K562 (cell line): ENCODE measurements around the gene PLEKHA8. TPM values are rescaled to one million over a fixed set of nuclear protein-coding genes. Genes with fewer than 3 reads are reported as not detected.

Experiments used
- ATAC-seq: fragments of 200-7000 bp; cut with Tn5 transposase; 3 replicates; pipeline ENCODE4 v1.9.1; 2020; ENCODE audit warnings: moderate library complexity
- BruUV-seq: library from RNA; stranded (reverse); fragments of 400-500 nt; replicated peaks from 2 replicates; lab custom pipeline; 2021; lab: Mats Ljungman, UMichigan
- CTCF ChIA-PET: fragments of 300-600 bp; formaldehyde crosslinking; extraction: SDS; loops from one replicate; lab custom pipeline; 2021; ENCODE audit warnings: low intra/inter-chr PET ratio; lab: Yijun Ruan, JAX
- POLR2A ChIA-PET: fragments of 300-600, 350-650 bp; sonication (Branson Sonifier 250); formaldehyde crosslinking; extraction: SDS; loops from one replicate; lab custom pipeline; 2021; ENCODE audit warnings: antibody characterized with exemption, inconsistent platforms; lab: Yijun Ruan, JAX
- DNase-seq, 4 experiments: peaks; one replicate each; pipeline versions ENCODE4 v3.0.0 to v3.0.0-alpha.2; 2011 to 2018; ENCODE audit warnings: low spot score in 3 of 4, mixed read lengths in 3 of 4; ENCODE audit errors: extremely low read depth in 1 of 4
- FAIRE-seq: peaks from 2 replicates; lab custom pipeline; 2011; peaks lifted over from hg19 to GRCh38; lab: Jason Lieb, UNC
- H2AFZ ChIP-seq: 2 replicates; pipeline ENCODE4 v1.6.0; 2011; ENCODE audit warnings: low read depth, low read length, control low read depth, inconsistent platforms
- H3K27ac ChIP-seq: fragments of 200-600 bp; 3 replicates; pipeline ENCODE4 v1.8.0; 2011; ENCODE audit warnings: low read depth, mild to moderate bottlenecking, control low read depth, inconsistent platforms, low read length, moderate library complexity, mixed read lengths; ENCODE audit errors: extremely low read depth
- H3K27me3 ChIP-seq, 2 experiments: fragments of 300-600 bp in 1 of 2; 2 replicates in 1 of 2; 3 replicates in 1 of 2; pipeline versions ENCODE4 v1.6.0 to v1.8.0; 2011; ENCODE audit warnings: inconsistent platforms in 2 of 2, low read length in 2 of 2, mild to moderate bottlenecking in 1 of 2, mixed read lengths in 1 of 2, moderate library complexity in 1 of 2; ENCODE audit not compliant: control insufficient read depth in 2 of 2, insufficient read depth in 2 of 2
- H3K36me3 ChIP-seq: fragments of 300-600 bp; 3 replicates; pipeline ENCODE4 v1.8.0; 2011; ENCODE audit warnings: mild to moderate bottlenecking, low read length, inconsistent platforms; ENCODE audit not compliant: control insufficient read depth, insufficient read depth
- H3K4me1 ChIP-seq, 2 experiments: fragments of 200-600 bp in 1 of 2; replicated peaks in 1 of 2; 2 replicates in 1 of 2; 3 replicates in 1 of 2; pipeline versions ENCODE4 v1.5.1 to v1.8.0; 2011; ENCODE audit warnings: inconsistent platforms in 2 of 2, low read length in 2 of 2, mild to moderate bottlenecking in 1 of 2, mixed read lengths in 1 of 2, moderate library complexity in 1 of 2; ENCODE audit not compliant: control insufficient read depth in 2 of 2, insufficient read depth in 2 of 2
- H3K4me2 ChIP-seq: 2 replicates; pipeline ENCODE4 v1.6.1; 2011; ENCODE audit warnings: low read length, control low read depth, inconsistent platforms, mixed read lengths; ENCODE audit not compliant: insufficient read depth
- H3K4me3 ChIP-seq: fragments of 200-600 bp; sonication (generic), shearing (Covaris generic); 2 replicates; pipeline ENCODE4 v1.5.1; 2016; ENCODE audit warnings: control low read depth, inconsistent platforms
- H3K79me2 ChIP-seq: fragments of 200-600 bp; 3 replicates; pipeline ENCODE4 v1.8.0; 2011; ENCODE audit warnings: low read length, inconsistent platforms; ENCODE audit not compliant: control insufficient read depth, insufficient read depth
- H3K9ac ChIP-seq, 2 experiments: 2 replicates each; pipeline versions ENCODE4 v1.6.0 to v1.6.1; 2011; ENCODE audit warnings: low read depth in 2 of 2, low read length in 2 of 2, control low read depth in 1 of 2, inconsistent platforms in 1 of 2, mild to moderate bottlenecking in 1 of 2, mixed read lengths in 1 of 2; ENCODE audit not compliant: insufficient read depth in 1 of 2
- H3K9me1 ChIP-seq: one replicate; pipeline ENCODE4 v1.6.0; 2011; ENCODE audit warnings: inconsistent platforms, mild to moderate bottlenecking, low read length, moderate library complexity; ENCODE audit not compliant: control insufficient read depth, insufficient read depth
- H3K9me3 ChIP-seq: replicated peaks from 2 replicates; pipeline ENCODE4 v1.5.1; 2011; ENCODE audit warnings: low read depth, low read length, inconsistent platforms; ENCODE audit not compliant: control insufficient read depth, insufficient read depth
- H4K20me1 ChIP-seq: replicated peaks from 2 replicates; pipeline ENCODE4 v1.6.1; 2011; ENCODE audit warnings: low read length, inconsistent platforms, mixed read lengths; ENCODE audit not compliant: control insufficient read depth, insufficient read depth
- ARHGAP35 ChIP-seq: fragments of 450-650 bp; IDR thresholded peaks from 2 replicates; pipeline ENCODE4 v1.6.1; 2018; ENCODE audit not compliant: partially characterized antibody
- GTF2E2 ChIP-seq: fragments of 200-800 bp; sonication (Bioruptor generic); IDR thresholded peaks from 2 replicates; pipeline ENCODE4 v1.6.1; 2016; ENCODE audit warnings: missing genetic modification characterization, missing compliant biosample characterization
- RAD21 ChIP-seq, 2 experiments: fragments of 250-450 bp in 1 of 2; fragments of 450-650 bp in 1 of 2; sonication (Bioruptor Pico) in 1 of 2; formaldehyde crosslinking in 1 of 2; IDR thresholded peaks in 1 of 2; conservative IDR thresholded peaks in 1 of 2; 2 replicates each; pipeline versions ENCODE4 v1.4.0 to v1.8.0; 2020 to 2022; ENCODE audit warnings: mild to moderate bottlenecking in 2 of 2, moderate library complexity in 1 of 2
- TBP ChIP-seq: optimal IDR thresholded peaks from 2 replicates; pipeline ENCODE3; 2011; ENCODE audit warnings: low read depth, low read length, improper control_type of control experiment
- THAP7 ChIP-seq: fragments of 250-450 bp; sonication (Bioruptor Pico); IDR thresholded peaks from 2 replicates; pipeline ENCODE4 v1.5.0; 2021
- ZBTB40 ChIP-seq, 2 experiments: fragments of 450-650 bp in 1 of 2; sonication (generic) in 1 of 2; formaldehyde crosslinking in 1 of 2; IDR thresholded peaks; 2 replicates each; pipeline versions ENCODE4 v1.7.1 to v1.9.0; 2016 to 2022; ENCODE audit warnings: inconsistent platforms in 1 of 2, mild to moderate bottlenecking in 1 of 2, missing genetic modification reagents in 1 of 2
- ZNF785 ChIP-seq: fragments of 250-450 bp; sonication (Bioruptor Pico); IDR thresholded peaks from 2 replicates; pipeline ENCODE4 v1.4.0; 2020; ENCODE audit warnings: mild to moderate bottlenecking
- WGBS: fragments of 100-300 bp; shearing (Covaris generic); methylation state at CpG from one replicate; pipeline ENCODE4 v1.1.6; 2016; ENCODE audit warnings: low coverage, mixed read lengths; ENCODE audit not compliant: insufficient coverage; ENCODE audit errors: missing lambda C conversion rate; 5-methylcytosine and 5-hydroxymethylcytosine counted together
- in situ Hi-C: fragments of 300-500 bp; cut with MboI; formaldehyde crosslinking; loops from 4 replicates; pipeline ENCODE4 v1.15.0; 2018; ENCODE audit warnings: inconsistent platforms, mixed read lengths
- intact Hi-C: fragments of 100-400 bp; cut with micrococcal nuclease; formaldehyde crosslinking; loops from 2 replicates; pipeline ENCODE4 v1.14.2; 2022
- polyA plus RNA-seq, 8 experiments: library from polyadenylated mRNA; depleted of rRNA in 4 of 8; stranded (reverse) in 5 of 8; unstranded in 3 of 8; fragments of >200 nt; fragmentation: Nextera tagmentation in 2 of 8; fragmentation: Illumina TruSeq in 1 of 8; extraction: Ambion mirVana in 2 of 8; extraction: Trizol in 1 of 8; gene quantifications; 2 replicates each; pipeline versions ENCODE4 v1.2.1 to v1.2.3, GENCODE V29; 2011 to 2014; ENCODE audit warnings: inconsistent platforms in 1 of 8, missing spikeins in 1 of 8
- total RNA-seq, 7 experiments: library from RNA; depleted of rRNA in 6 of 7; stranded (reverse); fragments of >200 nt in 6 of 7; fragmentation: Illumina TruSeq in 2 of 7; extraction: Trizol in 2 of 7; gene quantifications; 2 replicates each; pipeline versions ENCODE4 v1.2.1 to v1.2.3, GENCODE V29; 2011 to 2021; ENCODE audit warnings: low replicate concordance in 1 of 7
- TF ChIP-seq, protein P1 (sequence below): fragments of 250-450 bp; sonication (Bioruptor Pico); IDR thresholded peaks from 2 replicates; pipeline ENCODE4 v1.9.0; 2021; ENCODE audit warnings: mild to moderate bottlenecking, inconsistent platforms

PLEKHA8 gene
- total and polyA plus RNA-seq, 9 of the 15 experiments (the other 6 are each of a cell fraction or from before 2014, with no cell fraction given): 3.2 to 16.3 (median 11.8) TPM

DNA sequence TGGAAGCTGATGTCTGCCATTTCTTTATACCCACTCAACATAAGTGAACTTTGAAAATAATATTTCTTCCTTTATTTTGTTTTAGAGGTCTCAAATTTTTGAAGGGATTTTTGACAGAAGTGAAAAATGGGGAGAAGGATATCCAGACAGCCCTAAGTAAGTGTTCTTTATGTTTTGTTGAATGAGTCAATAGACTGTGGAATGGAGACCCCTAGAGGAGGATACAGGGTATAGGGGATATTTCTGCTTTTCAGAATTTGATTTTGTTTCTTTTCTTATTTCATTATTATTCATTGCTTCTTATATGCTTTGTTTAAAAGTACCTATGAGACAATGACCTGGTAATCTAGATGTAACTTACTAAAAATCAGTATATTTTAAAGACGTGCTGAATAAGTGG lies 34.4 kb downstream of the PLEKHA8 start (continued):
- TF ChIP-seq ARHGAP35 (no peak), THAP7 (no peak), RAD21 (CRISPR knock-in tag; conservative IDR thresholded peaks at IDR 0.05 in 1 of 2, IDR thresholded peaks at IDR 0.05 in 1 of 2) (peak; percentile 51 to 83)
- TF ChIP-seq, protein P1, sequence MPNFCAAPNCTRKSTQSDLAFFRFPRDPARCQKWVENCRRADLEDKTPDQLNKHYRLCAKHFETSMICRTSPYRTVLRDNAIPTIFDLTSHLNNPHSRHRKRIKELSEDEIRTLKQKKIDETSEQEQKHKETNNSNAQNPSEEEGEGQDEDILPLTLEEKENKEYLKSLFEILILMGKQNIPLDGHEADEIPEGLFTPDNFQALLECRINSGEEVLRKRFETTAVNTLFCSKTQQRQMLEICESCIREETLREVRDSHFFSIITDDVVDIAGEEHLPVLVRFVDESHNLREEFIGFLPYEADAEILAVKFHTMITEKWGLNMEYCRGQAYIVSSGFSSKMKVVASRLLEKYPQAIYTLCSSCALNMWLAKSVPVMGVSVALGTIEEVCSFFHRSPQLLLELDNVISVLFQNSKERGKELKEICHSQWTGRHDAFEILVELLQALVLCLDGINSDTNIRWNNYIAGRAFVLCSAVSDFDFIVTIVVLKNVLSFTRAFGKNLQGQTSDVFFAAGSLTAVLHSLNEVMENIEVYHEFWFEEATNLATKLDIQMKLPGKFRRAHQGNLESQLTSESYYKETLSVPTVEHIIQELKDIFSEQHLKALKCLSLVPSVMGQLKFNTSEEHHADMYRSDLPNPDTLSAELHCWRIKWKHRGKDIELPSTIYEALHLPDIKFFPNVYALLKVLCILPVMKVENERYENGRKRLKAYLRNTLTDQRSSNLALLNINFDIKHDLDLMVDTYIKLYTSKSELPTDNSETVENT (CRISPR knock-in tag): no peak

- intact Hi-C loops: loop anchor here (10.0 kb wide), 1 partner anchor 1141 kb away; no protein-coding TSS in a partner anchor
- no peak for TF ChIP-seq GTF2E2 (tag)
- TF ChIP-seq ZNF785 (CRISPR knock-in tag): no peak
- no peak for TF ChIP-seq ZBTB40 (IDR thresholded peaks at IDR 0.05)
- no peak for TF ChIP-seq ZBTB40 (CRISPR knock-in tag; IDR thresholded peaks at IDR 0.05)
- no peak for TF ChIP-seq TBP
Measured at GRCh38 chr7:30065746-30066145, 37.5 kb downstream of the PLEKHA8 start.

More at GRCh38 chr7:30065746-30066145, 37.5 kb downstream of the PLEKHA8 start:
- CTCF ChIA-PET: no interaction called here
- no peak overlapping the region for H2AFZ ChIP-seq
- no TSS peak for BruUV-seq
- no peak overlapping the region for H3K4me3 ChIP-seq
- no peaks in the 10 kb centered on the region for H3K4me1 ChIP-seq
- WGBS: 34% methylated on average over 3 of the region's 3 CpGs
- H3K27ac ChIP-seq: no peak overlapping the region
- no peak for DNase-seq
- no peak for FAIRE-seq
- peaks cover 16% of the 10 kb centered on the region; the same call in 1 of the 3 replicates for H3K36me3 ChIP-seq
- no peak overlapping the region for H3K4me2 ChIP-seq
- H3K9me1 ChIP-seq: no peaks in the 10 kb centered on the region
- POLR2A ChIA-PET: no interaction called here
- H4K20me1 ChIP-seq: no peaks in the 10 kb centered on the region
- H3K79me2 ChIP-seq: no peaks in the 10 kb centered on the region
- H3K27me3 ChIP-seq: no peaks in the 10 kb centered on the region
- H3K9ac ChIP-seq: no peak overlapping the region
- in situ Hi-C loops: loop anchor here (10.0 kb wide), 1 partner anchor 431 kb away; no protein-coding TSS in a partner anchor
- no peaks in the 10 kb centered on the region for H3K9me3 ChIP-seq
- ATAC-seq: no peak
